Breast epithelium (tissue), 4 donors: Measurements from ENCODE around the gene TCOF1. TPM values are rescaled to one million over a fixed set of nuclear protein-coding genes. Genes with fewer than 3 reads are reported as not detected.

Experiments used
- DNase-seq, 2 donors: peaks; one replicate each; pipeline ENCODE4 v3.0.0-alpha.2; 2019; ENCODE audit warnings: low spot score in 2 of 2
- H3K27ac ChIP-seq, 2 donors: fragments of 200-600 bp; sonication (generic) in 1 of 2; one replicate each; pipeline ENCODE4 v1.5.1; 2016 to 2019; ENCODE audit warnings: mild to moderate bottlenecking in 1 of 2
- H3K27me3 ChIP-seq, 2 donors: fragments of 200-600 bp; sonication (generic) in 1 of 2; one replicate each; pipeline versions ENCODE4 v1.5.1 to v1.6.0; 2017 to 2019; ENCODE audit warnings: control low read depth in 1 of 2, mild to moderate bottlenecking in 1 of 2
- H3K36me3 ChIP-seq: fragments of 200-600 bp; one replicate; pipeline ENCODE4 v1.5.1; 2019
- H3K4me1 ChIP-seq, 2 donors: fragments of 200-600 bp; sonication (generic); one replicate each; pipeline ENCODE4 v1.5.1; 2016 to 2019; ENCODE audit warnings: control low read depth in 1 of 2
- H3K4me3 ChIP-seq, 3 donors: fragments of 200-600 bp; sonication (generic); 1 replicate in 2 of 3; 2 replicates in 1 of 3; pipeline ENCODE4 v1.5.1; 2016 to 2019; ENCODE audit warnings: mild to moderate bottlenecking in 3 of 3, moderate library complexity in 2 of 3
- H3K9me3 ChIP-seq, 2 donors: fragments of 200-600 bp; sonication (generic) in 1 of 2; one replicate each; pipeline ENCODE4 v1.5.1; 2016 to 2019; ENCODE audit warnings: control low read depth in 1 of 2
- POLR2A ChIP-seq: fragments of 450-650 bp; IDR thresholded peaks from one replicate; pipeline ENCODE4 v1.6.1; 2016; ENCODE audit warnings: antibody characterized with exemption, mild to moderate bottlenecking, moderate library complexity
- POLR2AphosphoS5 ChIP-seq, 3 donors: sonication (generic); formaldehyde crosslinking; IDR thresholded peaks; one replicate each; pipeline ENCODE4 v1.6.1; 2017; ENCODE audit warnings: antibody characterized with exemption in 3 of 3
- intact Hi-C: fragments of 100-400 bp; cut with DNase I; formaldehyde crosslinking; loops from one replicate; pipeline ENCODE4 v1.15.1; 2023; ENCODE audit warnings: low total_unique reads
- total RNA-seq, 3 donors: library from RNA; depleted of rRNA; stranded (reverse); fragments of >200 nt; gene quantifications; one replicate each; pipeline ENCODE4 v1.1.0, GENCODE V29; 2016
- TF ChIP-seq, protein P1 (sequence below), 3 donors: fragments of 450-650 bp; IDR thresholded peaks; one replicate each; pipeline ENCODE4 v1.5.1; 2016 to 2017; ENCODE audit warnings: antibody characterized with exemption in 3 of 3, mild to moderate bottlenecking in 3 of 3, moderate library complexity in 3 of 3

The TCOF1 gene, protein sequence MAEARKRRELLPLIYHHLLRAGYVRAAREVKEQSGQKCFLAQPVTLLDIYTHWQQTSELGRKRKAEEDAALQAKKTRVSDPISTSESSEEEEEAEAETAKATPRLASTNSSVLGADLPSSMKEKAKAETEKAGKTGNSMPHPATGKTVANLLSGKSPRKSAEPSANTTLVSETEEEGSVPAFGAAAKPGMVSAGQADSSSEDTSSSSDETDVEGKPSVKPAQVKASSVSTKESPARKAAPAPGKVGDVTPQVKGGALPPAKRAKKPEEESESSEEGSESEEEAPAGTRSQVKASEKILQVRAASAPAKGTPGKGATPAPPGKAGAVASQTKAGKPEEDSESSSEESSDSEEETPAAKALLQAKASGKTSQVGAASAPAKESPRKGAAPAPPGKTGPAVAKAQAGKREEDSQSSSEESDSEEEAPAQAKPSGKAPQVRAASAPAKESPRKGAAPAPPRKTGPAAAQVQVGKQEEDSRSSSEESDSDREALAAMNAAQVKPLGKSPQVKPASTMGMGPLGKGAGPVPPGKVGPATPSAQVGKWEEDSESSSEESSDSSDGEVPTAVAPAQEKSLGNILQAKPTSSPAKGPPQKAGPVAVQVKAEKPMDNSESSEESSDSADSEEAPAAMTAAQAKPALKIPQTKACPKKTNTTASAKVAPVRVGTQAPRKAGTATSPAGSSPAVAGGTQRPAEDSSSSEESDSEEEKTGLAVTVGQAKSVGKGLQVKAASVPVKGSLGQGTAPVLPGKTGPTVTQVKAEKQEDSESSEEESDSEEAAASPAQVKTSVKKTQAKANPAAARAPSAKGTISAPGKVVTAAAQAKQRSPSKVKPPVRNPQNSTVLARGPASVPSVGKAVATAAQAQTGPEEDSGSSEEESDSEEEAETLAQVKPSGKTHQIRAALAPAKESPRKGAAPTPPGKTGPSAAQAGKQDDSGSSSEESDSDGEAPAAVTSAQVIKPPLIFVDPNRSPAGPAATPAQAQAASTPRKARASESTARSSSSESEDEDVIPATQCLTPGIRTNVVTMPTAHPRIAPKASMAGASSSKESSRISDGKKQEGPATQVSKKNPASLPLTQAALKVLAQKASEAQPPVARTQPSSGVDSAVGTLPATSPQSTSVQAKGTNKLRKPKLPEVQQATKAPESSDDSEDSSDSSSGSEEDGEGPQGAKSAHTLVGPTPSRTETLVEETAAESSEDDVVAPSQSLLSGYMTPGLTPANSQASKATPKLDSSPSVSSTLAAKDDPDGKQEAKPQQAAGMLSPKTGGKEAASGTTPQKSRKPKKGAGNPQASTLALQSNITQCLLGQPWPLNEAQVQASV (N-terminal part only)
- 10 to 100 TPM; 20.6 to 37.7 (median 36.1) TPM for total RNA-seq

DNA sequence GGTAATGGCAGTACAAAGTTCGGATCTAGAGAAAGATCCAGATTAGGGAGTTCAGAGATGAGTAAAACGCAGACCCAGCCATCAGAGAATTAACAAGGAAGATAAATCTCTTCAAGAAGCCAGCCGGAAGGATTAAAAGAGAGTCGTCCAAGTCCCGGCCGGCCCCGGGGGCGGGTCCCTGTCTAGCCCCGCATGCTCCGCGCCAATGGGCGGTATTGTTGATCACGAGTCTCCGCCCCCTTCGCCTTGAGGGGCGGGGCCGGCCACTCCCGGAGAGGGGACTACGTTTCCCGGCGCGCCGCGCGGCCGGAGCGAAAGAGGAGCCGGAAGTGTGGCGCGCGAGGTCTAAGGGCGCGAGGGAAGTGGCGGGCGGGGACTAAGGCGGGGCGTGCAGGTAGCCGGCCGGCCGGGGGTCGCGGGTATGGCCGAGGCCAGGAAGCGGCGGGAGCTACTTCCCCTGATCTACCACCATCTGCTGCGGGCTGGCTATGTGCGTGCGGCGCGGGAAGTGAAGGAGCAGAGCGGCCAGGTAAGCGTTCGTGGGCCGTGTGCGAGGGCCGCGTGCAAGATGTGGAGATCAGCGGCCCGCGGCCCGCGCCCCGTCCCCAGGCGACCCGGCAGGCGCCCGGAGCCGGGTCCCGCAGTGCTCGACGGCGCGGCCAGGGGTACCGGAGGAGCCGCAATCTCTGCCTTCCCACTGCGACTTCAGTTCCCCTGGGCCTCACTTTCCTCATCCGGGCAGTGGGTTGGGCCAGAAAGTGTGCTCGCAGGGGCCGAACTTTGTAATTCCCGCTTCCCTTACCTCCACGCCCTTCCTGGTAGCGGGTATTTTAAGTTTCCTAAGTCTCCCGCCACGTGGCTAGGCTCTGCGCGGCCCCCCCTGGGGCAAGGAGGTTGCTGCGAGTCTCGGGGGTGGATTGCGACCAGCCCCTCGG lies at the start of gene TCOF1:
TCOF1 (plus strand) TSS at position 372 of the 935 bp plus-strand sequence; CDS start at position 422, 50 bp downstream.
- H3K9me3 ChIP-seq: no peaks in the 10 kb centered on the region
- H3K27me3 ChIP-seq: no peaks in the 10 kb centered on the region
- H3K27ac ChIP-seq: peak within 1 kb of the TSS; percentile 76 to 81
- intact Hi-C loops: no loop called here
- H3K36me3 ChIP-seq: no peaks in the 10 kb centered on the region
- peak; percentile 96 to 97 for DNase-seq
- peaks cover 0 to 3% of the 10 kb centered on the region in 2 donors for H3K4me1 ChIP-seq
- TF ChIP-seq, protein P1, sequence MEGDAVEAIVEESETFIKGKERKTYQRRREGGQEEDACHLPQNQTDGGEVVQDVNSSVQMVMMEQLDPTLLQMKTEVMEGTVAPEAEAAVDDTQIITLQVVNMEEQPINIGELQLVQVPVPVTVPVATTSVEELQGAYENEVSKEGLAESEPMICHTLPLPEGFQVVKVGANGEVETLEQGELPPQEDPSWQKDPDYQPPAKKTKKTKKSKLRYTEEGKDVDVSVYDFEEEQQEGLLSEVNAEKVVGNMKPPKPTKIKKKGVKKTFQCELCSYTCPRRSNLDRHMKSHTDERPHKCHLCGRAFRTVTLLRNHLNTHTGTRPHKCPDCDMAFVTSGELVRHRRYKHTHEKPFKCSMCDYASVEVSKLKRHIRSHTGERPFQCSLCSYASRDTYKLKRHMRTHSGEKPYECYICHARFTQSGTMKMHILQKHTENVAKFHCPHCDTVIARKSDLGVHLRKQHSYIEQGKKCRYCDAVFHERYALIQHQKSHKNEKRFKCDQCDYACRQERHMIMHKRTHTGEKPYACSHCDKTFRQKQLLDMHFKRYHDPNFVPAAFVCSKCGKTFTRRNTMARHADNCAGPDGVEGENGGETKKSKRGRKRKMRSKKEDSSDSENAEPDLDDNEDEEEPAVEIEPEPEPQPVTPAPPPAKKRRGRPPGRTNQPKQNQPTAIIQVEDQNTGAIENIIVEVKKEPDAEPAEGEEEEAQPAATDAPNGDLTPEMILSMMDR (IDR thresholded peaks at IDR 0.05): no peak
- no peak for TF ChIP-seq POLR2A
- TF ChIP-seq POLR2AphosphoS5 (IDR thresholded peaks at IDR 0.05): peak in 2 of 3 donors; percentile 27 to 48
- H3K4me3 ChIP-seq: peak within 1 kb of the TSS; percentile 86 to 97 (median 94)

DNA sequence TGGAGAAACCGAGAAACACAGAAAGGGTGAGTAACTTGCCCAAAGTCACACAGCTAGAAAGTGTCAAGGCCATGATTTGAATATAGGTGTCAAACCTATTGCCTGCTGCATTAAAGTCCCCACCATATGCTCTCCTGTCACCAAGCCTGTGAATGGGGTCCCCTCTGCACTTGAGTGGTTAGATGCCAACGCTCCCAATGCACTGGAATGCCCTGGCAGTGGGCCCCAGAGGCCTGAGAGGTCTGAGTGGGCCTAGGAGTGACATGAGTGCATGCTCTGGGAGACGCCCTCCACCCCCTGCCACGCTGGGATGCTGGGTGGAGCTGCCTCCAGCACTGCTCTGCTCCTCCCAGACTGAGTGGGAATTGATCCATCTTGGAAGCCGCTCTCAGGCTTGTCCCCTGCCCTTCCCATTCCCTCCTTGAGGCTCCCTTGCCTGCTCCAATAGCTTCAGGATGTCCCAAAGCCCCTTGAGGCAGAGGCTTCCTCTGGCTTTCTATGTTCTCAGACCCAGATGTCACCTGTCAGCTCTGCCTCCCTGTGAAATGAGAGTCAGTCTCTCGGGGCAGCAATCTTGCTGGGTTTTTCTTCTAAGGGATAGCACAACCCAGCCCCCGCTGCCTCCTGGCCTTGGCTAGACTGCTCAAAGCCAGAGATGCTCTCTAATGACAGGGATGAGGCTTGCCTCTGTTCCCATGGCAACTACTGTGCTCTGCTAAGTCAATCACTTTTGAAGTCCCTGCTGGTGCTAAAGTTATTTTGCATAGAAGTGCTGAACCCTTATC lies 48.2 kb upstream of the TCOF1 start:
- Histone ChIP-seq H3K27ac (no peak overlapping the region), H3K4me3 (no peak overlapping the region), H3K27me3 (no peaks in the 10 kb centered on the region), H3K9me3 (no peaks in the 10 kb centered on the region), H3K36me3 (no peaks in the 10 kb centered on the region), H3K4me1 (no peaks in the 10 kb centered on the region)
- no peak for TF ChIP-seq POLR2A
- TF ChIP-seq, protein P1 (IDR thresholded peaks at IDR 0.05): no peak
- TF ChIP-seq POLR2AphosphoS5 (IDR thresholded peaks at IDR 0.05): no peak
- DNase-seq: no peak
- intact Hi-C loops: no loop called here

DNA sequence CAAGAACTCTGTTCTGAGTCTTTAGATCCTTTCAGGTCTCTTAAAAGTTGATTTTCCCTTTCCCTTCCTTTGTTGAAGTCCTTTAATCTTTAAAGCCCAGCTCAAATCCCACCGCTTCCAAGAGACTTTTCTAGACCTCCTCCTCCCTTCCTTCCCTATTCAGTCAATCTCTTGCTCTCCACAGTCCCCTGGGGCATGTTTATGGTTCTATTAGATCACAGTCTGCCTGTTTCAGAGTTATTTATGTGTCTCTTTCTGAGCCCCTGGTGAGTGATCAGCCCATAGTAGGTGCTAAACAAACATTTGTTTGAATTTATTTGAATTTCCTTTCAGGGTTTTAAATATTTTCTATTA lies 47.6 kb upstream of the TCOF1 start:
- no peak overlapping the region for H3K27ac ChIP-seq
- no peaks in the 10 kb centered on the region for H3K27me3 ChIP-seq
- no peak overlapping the region for H3K4me3 ChIP-seq
- no peaks in the 10 kb centered on the region for H3K9me3 ChIP-seq
- no peaks in the 10 kb centered on the region for H3K36me3 ChIP-seq
- intact Hi-C loops: no loop called here
- no peak for DNase-seq
- no peaks in the 10 kb centered on the region for H3K4me1 ChIP-seq
- TF ChIP-seq, protein P1 (IDR thresholded peaks at IDR 0.05): no peak
- TF ChIP-seq POLR2AphosphoS5 (IDR thresholded peaks at IDR 0.05) (no peak), POLR2A (no peak)

DNA sequence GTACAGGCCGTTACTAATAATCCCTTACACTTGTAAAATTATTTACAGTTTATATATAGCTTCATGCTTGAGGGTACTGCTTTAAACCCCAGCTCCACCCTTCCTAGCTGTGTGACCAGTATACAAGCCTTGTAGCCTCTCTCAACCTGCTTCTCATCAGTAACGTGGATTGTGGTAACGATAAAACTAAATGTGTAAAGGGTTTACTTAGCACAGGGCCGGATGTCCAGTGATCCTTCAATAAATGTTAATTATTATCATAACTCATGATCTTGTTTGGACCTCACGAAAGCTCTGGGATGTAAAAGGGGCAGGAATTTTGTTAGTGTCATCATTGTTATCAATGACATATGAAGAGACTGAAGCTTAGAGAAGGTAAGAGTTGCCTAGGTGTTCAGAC lies 47.3 kb upstream of the TCOF1 start:
- DNase-seq: no peak
- Histone ChIP-seq H3K27ac (no peak overlapping the region), H3K36me3 (no peaks in the 10 kb centered on the region), H3K27me3 (no peaks in the 10 kb centered on the region), H3K9me3 (no peaks in the 10 kb centered on the region), H3K4me1 (no peaks in the 10 kb centered on the region), H3K4me3 (no peak overlapping the region)
- TF ChIP-seq POLR2A (no peak), POLR2AphosphoS5 (IDR thresholded peaks at IDR 0.05) (no peak)
- TF ChIP-seq, protein P1 (IDR thresholded peaks at IDR 0.05): no peak
- intact Hi-C loops: no loop called here
